ENCODE results near the gene HLA-DMB. TPM values are rescaled to one million over a fixed set of nuclear protein-coding genes. Genes with fewer than 3 reads are reported as not detected.

HLA-DMB gene
- total RNA-seq, 1 donor from 2014 or later, result 1.1 TPM

DNA sequence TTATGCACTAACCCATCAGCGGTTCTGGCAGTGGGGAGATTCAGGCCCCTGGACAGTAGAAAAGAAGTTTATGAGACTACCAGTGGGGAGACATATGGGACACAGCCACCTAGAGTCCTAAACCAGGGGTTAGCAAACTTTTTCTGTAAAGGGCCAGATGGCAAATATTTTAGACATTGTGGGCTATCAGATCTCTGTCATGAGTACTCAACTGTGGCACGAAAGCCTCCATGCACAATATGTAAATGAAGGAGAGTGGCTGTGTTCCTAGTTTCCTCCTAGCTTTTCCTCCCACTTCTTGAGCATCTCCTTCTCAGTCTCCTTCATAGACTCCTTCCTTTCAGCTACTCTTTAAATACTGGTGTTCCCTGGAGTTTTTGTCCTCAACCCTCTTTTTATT lies 15.3 kb upstream of the HLA-DMB start:
- no peak for DNase-seq (ENCODE audit: low spot score, unreplicated experiment)
- Mint-ChIP-seq H3K4me3 (ENCODE audit: low read depth) (no peak overlapping the region), H3K36me3 (ENCODE audit: insufficient read depth) (no peaks in the 10 kb centered on the region), H3K4me1 (ENCODE audit: low read depth) (no peaks in the 10 kb centered on the region), H3K9me3 (ENCODE audit: low read depth) (no peaks in the 10 kb centered on the region), H3K27ac (no peak overlapping the region), H3K27me3 (peaks cover 16% of the 10 kb centered on the region)
- no peak for TF ChIP-seq CTCF (IDR thresholded peaks at IDR 0.05; ENCODE audit: unreplicated experiment)

- Mint-ChIP-seq H3K4me3 (ENCODE audit: low read depth) (no peak overlapping the region), H3K4me1 (ENCODE audit: low read depth) (no peaks in the 10 kb centered on the region), H3K9me3 (ENCODE audit: low read depth) (no peaks in the 10 kb centered on the region), H3K27ac (no peak overlapping the region), H3K27me3 (peaks cover 19% of the 10 kb centered on the region), H3K36me3 (ENCODE audit: insufficient read depth) (no peaks in the 10 kb centered on the region)
- TF ChIP-seq CTCF (IDR thresholded peaks at IDR 0.05; ENCODE audit: unreplicated experiment), result peak; percentile 45
- DNase-seq (ENCODE audit: low spot score, unreplicated experiment), result no peak
Measured at GRCh38 chr6:32954986-32955802, 14.4 kb upstream of the HLA-DMB start.

- Mint-ChIP-seq H3K36me3 (ENCODE audit: insufficient read depth) (no peaks in the 10 kb centered on the region), H3K27me3 (peaks cover 23% of the 10 kb centered on the region), H3K9me3 (ENCODE audit: low read depth) (no peaks in the 10 kb centered on the region), H3K4me3 (ENCODE audit: low read depth) (no peak overlapping the region), H3K27ac (peak overlapping the region; percentile 8), H3K4me1 (ENCODE audit: low read depth) (no peaks in the 10 kb centered on the region)
- TF ChIP-seq CTCF (IDR thresholded peaks at IDR 0.05; ENCODE audit: unreplicated experiment), result no peak
- no peak for DNase-seq (ENCODE audit: low spot score, unreplicated experiment)
Measured at GRCh38 chr6:32954267-32954666, 13.4 kb upstream of the HLA-DMB start.

- Mint-ChIP-seq H3K4me3 (ENCODE audit: low read depth) (no peak overlapping the region), H3K36me3 (ENCODE audit: insufficient read depth) (no peaks in the 10 kb centered on the region), H3K27me3 (peaks cover 28% of the 10 kb centered on the region), H3K9me3 (ENCODE audit: low read depth) (no peaks in the 10 kb centered on the region), H3K27ac (no peak overlapping the region), H3K4me1 (ENCODE audit: low read depth) (no peaks in the 10 kb centered on the region)
- no peak for TF ChIP-seq CTCF (IDR thresholded peaks at IDR 0.05; ENCODE audit: unreplicated experiment)
- no peak for DNase-seq (ENCODE audit: low spot score, unreplicated experiment)
Measured at GRCh38 chr6:32953775-32954174, 12.9 kb upstream of the HLA-DMB start.

- Mint-ChIP-seq H3K36me3 (ENCODE audit: insufficient read depth) (no peaks in the 10 kb centered on the region), H3K27me3 (peaks cover 30% of the 10 kb centered on the region), H3K9me3 (ENCODE audit: low read depth) (no peaks in the 10 kb centered on the region), H3K27ac (peak within 1 kb of the TSS; percentile 31), H3K4me1 (ENCODE audit: low read depth) (no peaks in the 10 kb centered on the region), H3K4me3 (ENCODE audit: low read depth) (no peak within 1 kb of the TSS)
- DNase-seq (ENCODE audit: low spot score, unreplicated experiment), result peak; percentile 53
- TF ChIP-seq CTCF (IDR thresholded peaks at IDR 0.05; ENCODE audit: unreplicated experiment), result peak; percentile 77
Measured at GRCh38 chr6:32952817-32953739, 12.2 kb upstream of the HLA-DMB start, which contains the start of gene HLA-DMA. HLA-DMA (minus strand) TSS chr6:32953097; CDS start chr6:32953036, 61 bp downstream.
